K562 (cell line): ENCODE data around the gene VSIG10. TPM values are rescaled to one million over a fixed set of nuclear protein-coding genes. Genes with fewer than 3 reads are reported as not detected.

Experiments used
- FUS ChIP-seq: fragments of 200-400 bp; formaldehyde crosslinking; optimal IDR thresholded peaks from 2 replicates; pipeline ENCODE3; 2017; ENCODE audit warnings: low read depth, low read length
- HDAC6 ChIP-seq: IDR thresholded peaks from 2 replicates; pipeline ENCODE4 v1.6.1; 2012; ENCODE audit warnings: low read depth, mild to moderate bottlenecking, control low read depth, inconsistent platforms, low read length, moderate library complexity
- KDM4B ChIP-seq, 2 experiments: fragments of 450-650 bp in 1 of 2; sonication (generic) in 1 of 2; IDR thresholded peaks; 2 replicates each; pipeline ENCODE4 v1.6.1; 2016 to 2017; ENCODE audit warnings: borderline replicate concordance in 2 of 2, antibody characterized with exemption in 1 of 2, low read depth in 1 of 2, mild to moderate bottlenecking in 1 of 2
- KLF6 ChIP-seq: fragments of 250-450 bp; sonication (Bioruptor Pico); IDR thresholded peaks from 2 replicates; pipeline ENCODE4 v1.4.0; 2020; ENCODE audit warnings: mild to moderate bottlenecking, moderate library complexity, borderline replicate concordance
- NR1H2 ChIP-seq: sonication (generic); formaldehyde crosslinking; IDR thresholded peaks from 2 replicates; pipeline ENCODE4 v1.4.0; 2020; ENCODE audit warnings: mild to moderate bottlenecking, missing genetic modification reagents
- RBM34 ChIP-seq: fragments of 200-400 bp; formaldehyde crosslinking; IDR thresholded peaks from 2 replicates; pipeline ENCODE4 v1.6.1; 2018; ENCODE audit warnings: low read length, borderline replicate concordance; ENCODE audit not compliant: insufficient read depth
- polyA plus RNA-seq, 8 experiments: library from polyadenylated mRNA; depleted of rRNA in 4 of 8; stranded (reverse) in 5 of 8; unstranded in 3 of 8; fragments of >200 nt; fragmentation: Nextera tagmentation in 2 of 8; fragmentation: Illumina TruSeq in 1 of 8; extraction: Ambion mirVana in 2 of 8; extraction: Trizol in 1 of 8; gene quantifications; 2 replicates each; pipeline versions ENCODE4 v1.2.1 to v1.2.3, GENCODE V29; 2011 to 2014; ENCODE audit warnings: inconsistent platforms in 1 of 8, missing spikeins in 1 of 8
- total RNA-seq, 7 experiments: library from RNA; depleted of rRNA in 6 of 7; stranded (reverse); fragments of >200 nt in 6 of 7; fragmentation: Illumina TruSeq in 2 of 7; extraction: Trizol in 2 of 7; gene quantifications; 2 replicates each; pipeline versions ENCODE4 v1.2.1 to v1.2.3, GENCODE V29; 2011 to 2021; ENCODE audit warnings: low replicate concordance in 1 of 7
- TF ChIP-seq, protein P1 (sequence below): fragments of 250-450 bp; sonication (Bioruptor Pico); IDR thresholded peaks from 2 replicates; pipeline ENCODE4 v1.8.0; 2021; ENCODE audit warnings: mild to moderate bottlenecking, moderate library complexity
- TF ChIP-seq, protein P2 (sequence below): sonication (generic); formaldehyde crosslinking; IDR thresholded peaks from 2 replicates; pipeline ENCODE4 v1.8.0; 2022; ENCODE audit warnings: mild to moderate bottlenecking, missing genetic modification reagents

VSIG10 gene
- total and polyA plus RNA-seq, 9 of the 15 experiments (the other 6 are each of a cell fraction or from before 2014, with no cell fraction given) = 4.1 to 8.8 (median 4.7) TPM

- TF ChIP-seq, protein P1, sequence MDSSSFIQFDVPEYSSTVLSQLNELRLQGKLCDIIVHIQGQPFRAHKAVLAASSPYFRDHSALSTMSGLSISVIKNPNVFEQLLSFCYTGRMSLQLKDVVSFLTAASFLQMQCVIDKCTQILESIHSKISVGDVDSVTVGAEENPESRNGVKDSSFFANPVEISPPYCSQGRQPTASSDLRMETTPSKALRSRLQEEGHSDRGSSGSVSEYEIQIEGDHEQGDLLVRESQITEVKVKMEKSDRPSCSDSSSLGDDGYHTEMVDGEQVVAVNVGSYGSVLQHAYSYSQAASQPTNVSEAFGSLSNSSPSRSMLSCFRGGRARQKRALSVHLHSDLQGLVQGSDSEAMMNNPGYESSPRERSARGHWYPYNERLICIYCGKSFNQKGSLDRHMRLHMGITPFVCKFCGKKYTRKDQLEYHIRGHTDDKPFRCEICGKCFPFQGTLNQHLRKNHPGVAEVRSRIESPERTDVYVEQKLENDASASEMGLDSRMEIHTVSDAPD (CRISPR knock-in tag) = no peak
- TF ChIP-seq, protein P2, sequence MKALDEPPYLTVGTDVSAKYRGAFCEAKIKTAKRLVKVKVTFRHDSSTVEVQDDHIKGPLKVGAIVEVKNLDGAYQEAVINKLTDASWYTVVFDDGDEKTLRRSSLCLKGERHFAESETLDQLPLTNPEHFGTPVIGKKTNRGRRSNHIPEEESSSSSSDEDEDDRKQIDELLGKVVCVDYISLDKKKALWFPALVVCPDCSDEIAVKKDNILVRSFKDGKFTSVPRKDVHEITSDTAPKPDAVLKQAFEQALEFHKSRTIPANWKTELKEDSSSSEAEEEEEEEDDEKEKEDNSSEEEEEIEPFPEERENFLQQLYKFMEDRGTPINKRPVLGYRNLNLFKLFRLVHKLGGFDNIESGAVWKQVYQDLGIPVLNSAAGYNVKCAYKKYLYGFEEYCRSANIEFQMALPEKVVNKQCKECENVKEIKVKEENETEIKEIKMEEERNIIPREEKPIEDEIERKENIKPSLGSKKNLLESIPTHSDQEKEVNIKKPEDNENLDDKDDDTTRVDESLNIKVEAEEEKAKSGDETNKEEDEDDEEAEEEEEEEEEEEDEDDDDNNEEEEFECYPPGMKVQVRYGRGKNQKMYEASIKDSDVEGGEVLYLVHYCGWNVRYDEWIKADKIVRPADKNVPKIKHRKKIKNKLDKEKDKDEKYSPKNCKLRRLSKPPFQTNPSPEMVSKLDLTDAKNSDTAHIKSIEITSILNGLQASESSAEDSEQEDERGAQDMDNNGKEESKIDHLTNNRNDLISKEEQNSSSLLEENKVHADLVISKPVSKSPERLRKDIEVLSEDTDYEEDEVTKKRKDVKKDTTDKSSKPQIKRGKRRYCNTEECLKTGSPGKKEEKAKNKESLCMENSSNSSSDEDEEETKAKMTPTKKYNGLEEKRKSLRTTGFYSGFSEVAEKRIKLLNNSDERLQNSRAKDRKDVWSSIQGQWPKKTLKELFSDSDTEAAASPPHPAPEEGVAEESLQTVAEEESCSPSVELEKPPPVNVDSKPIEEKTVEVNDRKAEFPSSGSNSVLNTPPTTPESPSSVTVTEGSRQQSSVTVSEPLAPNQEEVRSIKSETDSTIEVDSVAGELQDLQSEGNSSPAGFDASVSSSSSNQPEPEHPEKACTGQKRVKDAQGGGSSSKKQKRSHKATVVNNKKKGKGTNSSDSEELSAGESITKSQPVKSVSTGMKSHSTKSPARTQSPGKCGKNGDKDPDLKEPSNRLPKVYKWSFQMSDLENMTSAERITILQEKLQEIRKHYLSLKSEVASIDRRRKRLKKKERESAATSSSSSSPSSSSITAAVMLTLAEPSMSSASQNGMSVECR = peak; percentile 14; the same call in 1 of the 2 replicates
- TF ChIP-seq RBM34 (no peak), NR1H2 (CRISPR knock-in tag) (no peak), HDAC6 (no peak), KLF6 (CRISPR knock-in tag) (no peak), KDM4B (IDR thresholded peaks at IDR 0.05; ENCODE audit: borderline replicate concordance in 2 of 2, low read depth in 1 of 2) (no peak; a peak in 1 of 4 replicates), FUS (no peak)
- TF ChIP-seq, all 486 proteins: peak for 66
These were observed 42.6 kb downstream of the VSIG10 start, which contains the start of gene WSB2 (continued) for GRCh38 chr12:118061011-118061872.
